ENCODE results near the gene PTTG1.

PTTG1 gene

GRCh38 chr5:160469156-160470144, 47.8 kb downstream of the PTTG1 start:
- Mint-ChIP-seq H3K4me1 (peaks cover 70% of the 10 kb centered on the region), H3K27ac (peak overlapping the region; percentile 93), H3K36me3 (peaks cover 65% of the 10 kb centered on the region), H3K9me3 (no peaks in the 10 kb centered on the region), H3K4me3 (peak overlapping the region; percentile 91)
- DNase-seq (ENCODE audit: low spot score in 2 of 2) (no peak), ATAC-seq (no peak)

GRCh38 chr5:160470437-160471361, 49.0 kb downstream of the PTTG1 start:
- Mint-ChIP-seq H3K27ac (peak overlapping the region; percentile 93), H3K4me1 (peaks cover 68% of the 10 kb centered on the region), H3K9me3 (no peaks in the 10 kb centered on the region), H3K4me3 (peak overlapping the region; percentile 91), H3K36me3 (peaks cover 77% of the 10 kb centered on the region)
- no peak for ATAC-seq
- no peak for DNase-seq (ENCODE audit: low spot score in 2 of 2)

GRCh38 chr5:160471761-160472160, 50.1 kb downstream of the PTTG1 start:
- Mint-ChIP-seq H3K9me3 (no peaks in the 10 kb centered on the region), H3K4me1 (peaks cover 68% of the 10 kb centered on the region), H3K27ac (peak overlapping the region; percentile 81), H3K4me3 (peak overlapping the region; percentile 91), H3K36me3 (peaks cover 85% of the 10 kb centered on the region)
- DNase-seq (ENCODE audit: low spot score in 2 of 2) (no peak), ATAC-seq (no peak)

- DNase-seq (ENCODE audit: low spot score in 2 of 2) (no peak), ATAC-seq (no peak)
- H3K4me1 Mint-ChIP-seq = peaks cover 68% of the 10 kb centered on the region
- peak overlapping the region; percentile 81 for H3K27ac Mint-ChIP-seq
- H3K4me3 Mint-ChIP-seq = peak overlapping the region; percentile 91
- H3K9me3 Mint-ChIP-seq = no peaks in the 10 kb centered on the region
- H3K36me3 Mint-ChIP-seq = peaks cover 91% of the 10 kb centered on the region
These were observed 50.8 kb downstream of the PTTG1 start for GRCh38 chr5:160472482-160472881.

- no peak for DNase-seq (ENCODE audit: low spot score in 2 of 2)
These were observed 52.0 kb downstream of the PTTG1 start for GRCh38 chr5:160473681-160474080.

GRCh38 chr5:160474084-160474483, 52.4 kb downstream of the PTTG1 start:
- peak overlapping the region; percentile 91 for H3K4me3 Mint-ChIP-seq
- peak; percentile 55 for ATAC-seq
- peaks cover 95% of the 10 kb centered on the region for H3K36me3 Mint-ChIP-seq
- H3K9me3 Mint-ChIP-seq = no peaks in the 10 kb centered on the region
- peak overlapping the region; percentile 27 for H3K27ac Mint-ChIP-seq
- no peak for DNase-seq (ENCODE audit: low spot score in 2 of 2)
- peaks cover 72% of the 10 kb centered on the region for H3K4me1 Mint-ChIP-seq

More at GRCh38 chr5:160473681-160474080, 52.0 kb downstream of the PTTG1 start:
- no peak for ATAC-seq
- H3K36me3 Mint-ChIP-seq = peaks cover 94% of the 10 kb centered on the region
- peak overlapping the region; percentile 27 for H3K27ac Mint-ChIP-seq
- peaks cover 69% of the 10 kb centered on the region for H3K4me1 Mint-ChIP-seq
- H3K9me3 Mint-ChIP-seq = no peaks in the 10 kb centered on the region
- H3K4me3 Mint-ChIP-seq = peak overlapping the region; percentile 91

- no peak for ATAC-seq
- H3K27ac Mint-ChIP-seq = no peak overlapping the region
These were observed 54.3 kb downstream of the PTTG1 start for GRCh38 chr5:160475864-160476438.

GRCh38 chr5:160477266-160477970, 55.8 kb downstream of the PTTG1 start:
- H3K4me1 Mint-ChIP-seq = peaks cover 72% of the 10 kb centered on the region
- DNase-seq (ENCODE audit: low spot score in 2 of 2) = no peak
- peaks cover 91% of the 10 kb centered on the region for H3K36me3 Mint-ChIP-seq
- H3K4me3 Mint-ChIP-seq = peak overlapping the region; percentile 23
- peak overlapping the region; percentile 46 for H3K27ac Mint-ChIP-seq
- H3K9me3 Mint-ChIP-seq = no peaks in the 10 kb centered on the region
- no peak for ATAC-seq

More at GRCh38 chr5:160475864-160476438, 54.3 kb downstream of the PTTG1 start:
- no peak for DNase-seq (ENCODE audit: low spot score in 2 of 2)
- no peak overlapping the region for H3K4me3 Mint-ChIP-seq
- peaks cover 80% of the 10 kb centered on the region for H3K4me1 Mint-ChIP-seq
- H3K9me3 Mint-ChIP-seq = no peaks in the 10 kb centered on the region
- peaks cover 95% of the 10 kb centered on the region for H3K36me3 Mint-ChIP-seq

GRCh38 chr5:160478163-160478562, 56.5 kb downstream of the PTTG1 start:
- Mint-ChIP-seq H3K4me1 (peaks cover 64% of the 10 kb centered on the region), H3K4me3 (peak overlapping the region; percentile 2), H3K9me3 (no peaks in the 10 kb centered on the region), H3K27ac (peak overlapping the region; percentile 46), H3K36me3 (peaks cover 85% of the 10 kb centered on the region)
- no peak for DNase-seq (ENCODE audit: low spot score in 2 of 2)
- no peak for ATAC-seq

Measured in stimulated activated effector memory CD8-positive, alpha-beta T cell treated with anti-CD3 and anti-CD28 coated beads, Interleukin-12 subunit alpha, Interleukin-12 subunit beta, amount 100 ng/mL, for 72 hours (primary cell).